SK-N-SH treated with all-trans-retinoic acid at 6 μM for 48 hours (cell line): ENCODE data around the gene RFC5.
"Not testable (repeated sequence)": the region's sequence is repeated elsewhere in the genome, so short reads cannot be mapped to it uniquely, and the experiment has no call there.

Experiments used
- ATAC-seq: fragments of 200-7000 bp; cut with Tn5 transposase; 3 replicates; pipeline ENCODE4 v1.9.1; 2020; ENCODE audit warnings: mild to moderate bottlenecking, moderate library complexity
- BACH2 ChIP-seq: fragments of 250-450 bp; sonication (Bioruptor Pico); IDR thresholded peaks from 2 replicates; pipeline ENCODE4 v1.9.0; 2021; ENCODE audit warnings: mild to moderate bottlenecking, borderline replicate concordance
- CSDC2 ChIP-seq: fragments of 250-450 bp; sonication (Bioruptor Pico); IDR thresholded peaks from 2 replicates; pipeline ENCODE4 v1.5.0; 2020; ENCODE audit warnings: mild to moderate bottlenecking, moderate library complexity
- ESRRG ChIP-seq: fragments of 250-450 bp; sonication (Bioruptor Pico); IDR thresholded peaks from 2 replicates; pipeline ENCODE4 v1.6.1; 2021; ENCODE audit warnings: mild to moderate bottlenecking
- GLIS3 ChIP-seq: fragments of 250-450 bp; sonication (Bioruptor Pico); IDR thresholded peaks from 2 replicates; pipeline ENCODE4 v1.5.0; 2020; ENCODE audit warnings: mild to moderate bottlenecking, moderate library complexity
- ISL1 ChIP-seq: fragments of 250-450 bp; sonication (Bioruptor Pico); IDR thresholded peaks from 2 replicates; pipeline ENCODE4 v2.1.2; 2022; ENCODE audit warnings: mild to moderate bottlenecking, moderate library complexity
- OSR1 ChIP-seq: fragments of 250-450 bp; sonication (Bioruptor Pico); IDR thresholded peaks from 2 replicates; pipeline ENCODE4 v1.8.0; 2022; ENCODE audit warnings: moderate library complexity, mild to moderate bottlenecking, inconsistent platforms
- PPARA ChIP-seq: fragments of 250-450 bp; sonication (Bioruptor Pico); IDR thresholded peaks from 2 replicates; pipeline ENCODE4 v1.5.0; 2020; ENCODE audit warnings: mild to moderate bottlenecking, borderline replicate concordance
- RARB ChIP-seq: fragments of 250-450 bp; sonication (Bioruptor Pico); IDR thresholded peaks from 2 replicates; pipeline ENCODE4 v1.8.0; 2021; ENCODE audit warnings: mild to moderate bottlenecking, moderate library complexity
- SNAI2 ChIP-seq: fragments of 250-450 bp; sonication (Bioruptor Pico); IDR thresholded peaks from 2 replicates; pipeline ENCODE4 v1.5.0; 2020; ENCODE audit warnings: mild to moderate bottlenecking, moderate library complexity
- TCF4 ChIP-seq: fragments of 250-450 bp; sonication (Bioruptor Pico); IDR thresholded peaks from 2 replicates; pipeline ENCODE4 v1.8.0; 2021; ENCODE audit warnings: mild to moderate bottlenecking, moderate library complexity, borderline replicate concordance
- TOX ChIP-seq: fragments of 250-450 bp; sonication (Bioruptor Pico); IDR thresholded peaks from 2 replicates; pipeline ENCODE4 v1.8.0; 2021; ENCODE audit warnings: mild to moderate bottlenecking, moderate library complexity, borderline replicate concordance
- ZC3H10 ChIP-seq: fragments of 250-450 bp; sonication (Bioruptor Pico); IDR thresholded peaks from 2 replicates; pipeline ENCODE4 v1.5.1; 2021; ENCODE audit warnings: mild to moderate bottlenecking, moderate library complexity
- ZFP3 ChIP-seq: fragments of 250-450 bp; sonication (Bioruptor Pico); IDR thresholded peaks from 2 replicates; pipeline ENCODE4 v1.5.0; 2020; ENCODE audit warnings: mild to moderate bottlenecking, moderate library complexity
- ZFP30 ChIP-seq: fragments of 450-650 bp; formaldehyde crosslinking; IDR thresholded peaks from 2 replicates; pipeline ENCODE4 v1.5.0; 2022; ENCODE audit warnings: mild to moderate bottlenecking, moderate library complexity
- ZNF565 ChIP-seq: fragments of 450-650 bp; formaldehyde crosslinking; conservative IDR thresholded peaks from 2 replicates; pipeline ENCODE4 v1.5.0; 2020; ENCODE audit warnings: low read depth, mild to moderate bottlenecking, moderate library complexity
- ZNF70 ChIP-seq: fragments of 450-650 bp; formaldehyde crosslinking; IDR thresholded peaks from 2 replicates; pipeline ENCODE4 v1.5.0; 2020; ENCODE audit warnings: mild to moderate bottlenecking, moderate library complexity
- TF ChIP-seq, protein P1 (sequence below): fragments of 250-450 bp; sonication (Bioruptor Pico); IDR thresholded peaks from 2 replicates; pipeline ENCODE4 v1.5.1; 2021; ENCODE audit warnings: mild to moderate bottlenecking, moderate library complexity
- TF ChIP-seq, protein P2 (sequence below): fragments of 250-450 bp; sonication (Bioruptor Pico); IDR thresholded peaks from 2 replicates; pipeline ENCODE4 v1.5.1; 2020; ENCODE audit warnings: low read depth, mild to moderate bottlenecking, moderate library complexity
- TF ChIP-seq, protein P3 (sequence below): fragments of 250-450 bp; sonication (Bioruptor Pico); IDR thresholded peaks from 2 replicates; pipeline ENCODE4 v1.8.0; 2020; ENCODE audit warnings: mild to moderate bottlenecking, moderate library complexity, borderline replicate concordance
- TF ChIP-seq, protein P4 (sequence below): fragments of 250-450 bp; sonication (Bioruptor Pico); IDR thresholded peaks from 2 replicates; pipeline ENCODE4 v1.5.0; 2020; ENCODE audit warnings: mild to moderate bottlenecking, moderate library complexity

RFC5 gene

DNA sequence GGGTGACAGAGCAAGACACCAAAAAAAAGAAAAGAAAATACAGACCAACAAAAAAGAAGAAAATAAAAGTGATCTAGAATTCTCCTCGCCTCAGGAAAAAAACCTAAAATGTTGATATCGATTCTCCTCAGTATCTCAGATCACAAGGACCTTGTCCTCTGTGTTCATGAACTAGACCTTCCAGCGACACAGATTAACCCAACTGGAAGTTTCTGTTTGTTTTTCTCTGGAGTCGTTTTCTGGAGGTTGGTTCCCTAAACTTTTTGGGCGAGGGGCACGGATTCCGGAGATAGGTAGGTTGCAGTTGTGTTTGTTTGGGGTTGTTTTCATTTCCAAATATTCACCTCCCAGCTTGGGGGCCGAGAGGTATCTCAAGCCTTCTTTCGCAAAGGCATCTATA, 559 bp upstream of the RFC5 start (continued):
- TF ChIP-seq, protein P1, sequence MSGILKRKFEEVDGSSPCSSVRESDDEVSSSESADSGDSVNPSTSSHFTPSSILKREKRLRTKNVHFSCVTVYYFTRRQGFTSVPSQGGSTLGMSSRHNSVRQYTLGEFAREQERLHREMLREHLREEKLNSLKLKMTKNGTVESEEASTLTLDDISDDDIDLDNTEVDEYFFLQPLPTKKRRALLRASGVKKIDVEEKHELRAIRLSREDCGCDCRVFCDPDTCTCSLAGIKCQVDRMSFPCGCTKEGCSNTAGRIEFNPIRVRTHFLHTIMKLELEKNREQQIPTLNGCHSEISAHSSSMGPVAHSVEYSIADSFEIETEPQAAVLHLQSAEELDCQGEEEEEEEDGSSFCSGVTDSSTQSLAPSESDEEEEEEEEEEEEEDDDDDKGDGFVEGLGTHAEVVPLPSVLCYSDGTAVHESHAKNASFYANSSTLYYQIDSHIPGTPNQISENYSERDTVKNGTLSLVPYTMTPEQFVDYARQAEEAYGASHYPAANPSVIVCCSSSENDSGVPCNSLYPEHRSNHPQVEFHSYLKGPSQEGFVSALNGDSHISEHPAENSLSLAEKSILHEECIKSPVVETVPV (CRISPR knock-in tag), result no peak
- TF ChIP-seq ISL1 (CRISPR knock-in tag), result no peak
- no peak for TF ChIP-seq PPARA (CRISPR knock-in tag)
- no peak for TF ChIP-seq ZNF565 (CRISPR knock-in tag)
- no peak for TF ChIP-seq ZFP3 (CRISPR knock-in tag)

DNA sequence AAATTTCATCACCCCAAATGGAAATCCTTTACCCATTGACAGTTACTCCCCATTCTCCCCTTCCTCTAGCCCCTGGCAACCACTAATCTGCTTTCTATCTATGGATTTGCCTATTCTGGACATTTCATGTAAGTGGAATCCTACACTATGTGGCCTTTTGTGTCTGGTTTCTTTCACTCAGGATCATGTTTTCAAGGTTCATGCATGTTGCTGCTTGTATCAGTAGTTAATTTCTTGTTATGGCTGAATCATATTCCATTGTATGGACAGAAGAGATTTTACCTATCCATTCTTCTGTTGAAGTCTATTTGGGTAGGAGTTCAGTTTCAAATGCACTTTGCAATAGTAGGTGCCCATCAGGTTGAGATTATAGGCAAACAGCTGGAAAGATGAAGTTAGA, 1.4 kb downstream of the RFC5 start:
- no peak for ATAC-seq
- TF ChIP-seq, protein P1 (CRISPR knock-in tag), result no peak
- TF ChIP-seq PPARA (CRISPR knock-in tag), result no peak
- no peak for TF ChIP-seq CSDC2 (CRISPR knock-in tag)
- TF ChIP-seq BACH2 (CRISPR knock-in tag), result no peak
- no peak for TF ChIP-seq ZC3H10 (CRISPR knock-in tag)
- TF ChIP-seq RARB (CRISPR knock-in tag), result no peak
- no peak for TF ChIP-seq ZNF70 (CRISPR knock-in tag)

DNA sequence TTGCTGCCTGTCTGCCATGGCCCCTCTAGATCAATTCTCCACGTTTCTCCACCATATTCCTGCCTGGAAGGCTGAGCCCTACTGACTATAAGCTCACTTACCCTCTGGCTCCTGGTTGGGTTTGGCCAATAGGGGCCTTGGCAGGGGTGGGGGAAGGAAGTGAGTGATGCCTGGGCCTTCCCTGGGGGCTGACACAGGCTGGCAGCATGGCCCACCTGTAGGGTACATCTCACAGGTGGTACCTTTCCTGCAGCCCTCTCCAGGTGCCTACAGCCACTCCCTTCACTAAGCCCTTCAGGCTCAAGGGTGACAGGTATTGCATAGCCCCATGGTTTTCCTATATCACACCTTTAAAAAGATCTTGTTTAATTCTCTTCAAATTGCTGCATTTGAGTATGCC, 3.5 kb downstream of the RFC5 start:
- TF ChIP-seq OSR1 (CRISPR knock-in tag), result no peak
- TF ChIP-seq ZC3H10 (CRISPR knock-in tag), result no peak
- TF ChIP-seq, protein P2, sequence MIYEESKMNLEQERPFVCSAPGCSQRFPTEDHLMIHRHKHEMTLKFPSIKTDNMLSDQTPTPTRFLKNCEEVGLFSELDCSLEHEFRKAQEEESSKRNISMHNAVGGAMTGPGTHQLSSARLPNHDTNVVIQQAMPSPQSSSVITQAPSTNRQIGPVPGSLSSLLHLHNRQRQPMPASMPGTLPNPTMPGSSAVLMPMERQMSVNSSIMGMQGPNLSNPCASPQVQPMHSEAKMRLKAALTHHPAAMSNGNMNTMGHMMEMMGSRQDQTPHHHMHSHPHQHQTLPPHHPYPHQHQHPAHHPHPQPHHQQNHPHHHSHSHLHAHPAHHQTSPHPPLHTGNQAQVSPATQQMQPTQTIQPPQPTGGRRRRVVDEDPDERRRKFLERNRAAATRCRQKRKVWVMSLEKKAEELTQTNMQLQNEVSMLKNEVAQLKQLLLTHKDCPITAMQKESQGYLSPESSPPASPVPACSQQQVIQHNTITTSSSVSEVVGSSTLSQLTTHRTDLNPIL (CRISPR knock-in tag), result no peak
- TF ChIP-seq ZFP30 (CRISPR knock-in tag), result no peak
- no peak for TF ChIP-seq RARB (CRISPR knock-in tag)
- no peak for TF ChIP-seq TOX (CRISPR knock-in tag)
- TF ChIP-seq SNAI2 (CRISPR knock-in tag), result no peak
- TF ChIP-seq ZNF70 (CRISPR knock-in tag), result no peak
- TF ChIP-seq, protein P3, sequence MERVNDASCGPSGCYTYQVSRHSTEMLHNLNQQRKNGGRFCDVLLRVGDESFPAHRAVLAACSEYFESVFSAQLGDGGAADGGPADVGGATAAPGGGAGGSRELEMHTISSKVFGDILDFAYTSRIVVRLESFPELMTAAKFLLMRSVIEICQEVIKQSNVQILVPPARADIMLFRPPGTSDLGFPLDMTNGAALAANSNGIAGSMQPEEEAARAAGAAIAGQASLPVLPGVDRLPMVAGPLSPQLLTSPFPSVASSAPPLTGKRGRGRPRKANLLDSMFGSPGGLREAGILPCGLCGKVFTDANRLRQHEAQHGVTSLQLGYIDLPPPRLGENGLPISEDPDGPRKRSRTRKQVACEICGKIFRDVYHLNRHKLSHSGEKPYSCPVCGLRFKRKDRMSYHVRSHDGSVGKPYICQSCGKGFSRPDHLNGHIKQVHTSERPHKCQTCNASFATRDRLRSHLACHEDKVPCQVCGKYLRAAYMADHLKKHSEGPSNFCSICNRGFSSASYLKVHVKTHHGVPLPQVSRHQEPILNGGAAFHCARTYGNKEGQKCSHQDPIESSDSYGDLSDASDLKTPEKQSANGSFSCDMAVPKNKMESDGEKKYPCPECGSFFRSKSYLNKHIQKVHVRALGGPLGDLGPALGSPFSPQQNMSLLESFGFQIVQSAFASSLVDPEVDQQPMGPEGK (CRISPR knock-in tag), result no peak
- TF ChIP-seq, protein P4, sequence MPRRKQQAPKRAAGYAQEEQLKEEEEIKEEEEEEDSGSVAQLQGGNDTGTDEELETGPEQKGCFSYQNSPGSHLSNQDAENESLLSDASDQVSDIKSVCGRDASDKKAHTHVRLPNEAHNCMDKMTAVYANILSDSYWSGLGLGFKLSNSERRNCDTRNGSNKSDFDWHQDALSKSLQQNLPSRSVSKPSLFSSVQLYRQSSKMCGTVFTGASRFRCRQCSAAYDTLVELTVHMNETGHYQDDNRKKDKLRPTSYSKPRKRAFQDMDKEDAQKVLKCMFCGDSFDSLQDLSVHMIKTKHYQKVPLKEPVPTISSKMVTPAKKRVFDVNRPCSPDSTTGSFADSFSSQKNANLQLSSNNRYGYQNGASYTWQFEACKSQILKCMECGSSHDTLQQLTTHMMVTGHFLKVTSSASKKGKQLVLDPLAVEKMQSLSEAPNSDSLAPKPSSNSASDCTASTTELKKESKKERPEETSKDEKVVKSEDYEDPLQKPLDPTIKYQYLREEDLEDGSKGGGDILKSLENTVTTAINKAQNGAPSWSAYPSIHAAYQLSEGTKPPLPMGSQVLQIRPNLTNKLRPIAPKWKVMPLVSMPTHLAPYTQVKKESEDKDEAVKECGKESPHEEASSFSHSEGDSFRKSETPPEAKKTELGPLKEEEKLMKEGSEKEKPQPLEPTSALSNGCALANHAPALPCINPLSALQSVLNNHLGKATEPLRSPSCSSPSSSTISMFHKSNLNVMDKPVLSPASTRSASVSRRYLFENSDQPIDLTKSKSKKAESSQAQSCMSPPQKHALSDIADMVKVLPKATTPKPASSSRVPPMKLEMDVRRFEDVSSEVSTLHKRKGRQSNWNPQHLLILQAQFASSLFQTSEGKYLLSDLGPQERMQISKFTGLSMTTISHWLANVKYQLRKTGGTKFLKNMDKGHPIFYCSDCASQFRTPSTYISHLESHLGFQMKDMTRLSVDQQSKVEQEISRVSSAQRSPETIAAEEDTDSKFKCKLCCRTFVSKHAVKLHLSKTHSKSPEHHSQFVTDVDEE (CRISPR knock-in tag), result no peak
- no peak for TF ChIP-seq GLIS3 (CRISPR knock-in tag)
- no peak for TF ChIP-seq CSDC2 (CRISPR knock-in tag)
- TF ChIP-seq TCF4, result no peak
- TF ChIP-seq ISL1 (CRISPR knock-in tag), result no peak
- no peak for TF ChIP-seq ESRRG (CRISPR knock-in tag)
- ATAC-seq, result no peak

DNA sequence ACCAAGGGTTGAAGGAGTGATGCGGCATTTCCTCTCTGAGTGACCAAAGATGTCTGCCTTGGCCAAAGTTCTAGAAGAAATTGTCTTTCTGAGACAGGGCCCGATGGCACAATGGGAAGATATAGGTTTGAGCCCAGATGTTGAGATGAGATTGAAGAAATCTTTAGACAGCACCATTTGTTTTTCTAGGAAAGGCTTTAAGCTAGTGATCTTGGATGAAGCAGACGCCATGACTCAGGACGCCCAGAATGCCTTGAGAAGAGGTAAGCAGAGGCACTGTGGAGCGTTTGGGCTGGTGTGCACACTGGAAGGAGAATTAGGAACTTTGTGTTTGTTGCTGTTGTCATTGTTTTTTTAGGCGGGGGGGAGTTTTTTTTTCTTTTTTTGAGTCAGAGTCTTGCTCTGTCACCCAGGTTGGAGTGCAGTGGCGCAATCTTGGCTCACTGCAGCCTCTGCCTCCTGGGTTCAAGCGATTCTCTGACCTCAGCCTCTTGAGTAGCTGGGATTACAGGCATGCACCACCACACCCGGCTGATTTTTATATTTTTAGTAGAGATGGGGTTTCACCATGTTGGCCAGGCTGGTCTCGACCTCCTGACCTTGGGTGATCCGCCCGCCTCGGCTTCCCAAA, 5.7 kb downstream of the RFC5 start:
- not testable (repeated sequence) for ATAC-seq
